Hematopoietic multipotent progenitor cell treated with erythropoietin and hydrocortisone succinate and interleukin-3 and kit ligand, for 15 days (in vitro differentiated cells): Measurements from ENCODE around the gene CD63.
"Not testable (repeated sequence)": the region's sequence is repeated elsewhere in the genome, so short reads cannot be mapped to it uniquely, and the experiment has no call there.

ENCODE experiments used
- DNase-seq: peaks from one replicate; pipeline ENCODE4 v3.0.0-alpha.2; 2015; ENCODE audit warnings: low spot score

CD63 gene, protein sequence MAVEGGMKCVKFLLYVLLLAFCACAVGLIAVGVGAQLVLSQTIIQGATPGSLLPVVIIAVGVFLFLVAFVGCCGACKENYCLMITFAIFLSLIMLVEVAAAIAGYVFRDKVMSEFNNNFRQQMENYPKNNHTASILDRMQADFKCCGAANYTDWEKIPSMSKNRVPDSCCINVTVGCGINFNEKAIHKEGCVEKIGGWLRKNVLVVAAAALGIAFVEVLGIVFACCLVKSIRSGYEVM

GRCh38 chr12:55728939-55729818 lies at the start of gene CD63:
CD63 (minus strand) TSS chr12:55729009; CDS start chr12:55728341, 668 bp downstream.
- peak; percentile 31 for DNase-seq

- DNase-seq: no peak
Observed at GRCh38 chr12:55777856-55778255, 49.0 kb upstream of the CD63 start.

- no peak for DNase-seq
Observed at GRCh38 chr12:55771736-55772135, 42.9 kb upstream of the CD63 start.

DNA sequence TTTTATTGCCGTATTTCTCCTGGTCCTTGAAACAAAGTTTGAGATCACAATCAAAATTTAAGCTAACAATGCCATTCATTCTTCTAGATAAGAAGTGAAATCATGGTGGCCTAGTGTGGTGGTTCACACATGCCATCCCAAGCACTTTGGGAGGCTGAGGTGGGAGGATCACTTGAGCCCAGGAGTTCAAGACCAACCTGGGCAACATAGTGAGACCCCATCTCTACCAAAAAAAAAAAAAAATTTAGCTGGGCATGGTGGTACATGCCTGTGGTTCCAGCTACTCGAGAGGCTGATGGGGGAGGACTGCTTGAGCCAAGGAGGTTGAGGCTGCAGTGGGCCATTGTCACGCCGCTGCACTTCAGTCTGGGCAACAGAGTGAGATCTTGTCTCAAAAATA lies 38.3 kb upstream of the CD63 start:
- no peak for DNase-seq

DNA sequence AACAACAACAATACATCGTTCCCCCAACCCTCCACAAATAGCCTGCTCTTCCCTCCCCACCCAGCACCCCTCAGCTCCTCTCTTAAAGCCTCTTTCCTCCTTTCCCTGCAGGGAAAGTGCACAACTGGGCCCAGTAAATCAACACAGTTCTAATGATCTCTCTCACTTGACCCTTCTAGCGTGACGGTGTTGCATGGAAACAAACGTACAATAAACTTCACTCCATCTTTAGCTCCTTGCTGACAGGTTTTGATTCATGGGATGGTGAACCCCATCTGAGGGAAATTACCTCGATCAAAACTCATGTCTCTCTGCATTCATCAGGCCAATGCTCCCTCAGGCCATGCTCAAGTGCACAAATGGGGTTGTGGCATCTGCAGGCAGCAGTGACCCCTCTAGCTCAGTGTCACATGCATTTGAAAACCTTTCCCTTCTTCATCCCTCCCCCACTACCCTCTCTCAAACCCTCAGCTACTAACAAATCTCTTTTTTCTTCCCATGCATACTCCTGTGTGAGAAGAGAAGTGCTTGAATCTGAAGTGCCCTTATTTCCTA lies 37.0 kb upstream of the CD63 start:
- no peak for DNase-seq

DNA sequence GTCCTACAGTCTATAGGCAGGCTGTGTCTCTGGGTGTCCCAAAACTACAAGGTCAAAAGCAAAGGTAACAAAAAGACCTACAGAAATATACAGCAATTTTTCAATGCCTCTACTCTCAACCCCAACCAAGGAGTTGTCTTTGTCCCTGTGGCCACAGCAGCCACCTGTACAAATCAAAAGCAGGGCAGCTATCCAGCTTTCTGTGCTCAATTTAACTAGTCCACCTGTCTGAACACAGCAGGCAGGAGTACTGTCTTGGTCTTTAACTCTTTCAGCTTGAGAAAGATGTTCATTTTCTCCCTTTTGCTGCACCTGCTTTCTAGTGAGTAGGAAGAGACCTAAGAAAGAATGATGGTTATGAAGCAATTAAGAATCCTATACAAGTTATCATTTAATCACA lies 33.8 kb upstream of the CD63 start:
- no peak for DNase-seq

DNA sequence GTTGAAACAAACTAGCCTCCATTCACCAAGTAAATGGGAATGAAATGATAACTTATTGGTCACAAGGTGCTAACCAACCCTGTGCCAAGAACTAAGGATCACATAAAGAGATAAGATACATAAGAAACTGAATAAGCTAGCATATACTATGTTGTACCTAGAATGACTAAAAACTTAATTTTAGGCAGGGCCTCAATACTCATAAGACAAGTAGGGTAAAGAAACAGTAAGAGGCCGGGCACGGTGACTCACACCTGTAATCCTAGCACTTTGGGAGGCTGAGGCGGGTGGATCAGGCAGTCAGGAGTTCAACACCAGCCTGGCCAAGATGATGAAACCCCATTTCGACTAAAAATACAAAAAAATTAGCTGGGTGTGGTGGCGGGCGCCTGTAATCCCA lies 31.9 kb upstream of the CD63 start:
- DNase-seq: no peak

- DNase-seq: not testable (repeated sequence)
Observed at GRCh38 chr12:55758575-55758974, 29.8 kb upstream of the CD63 start.

DNA sequence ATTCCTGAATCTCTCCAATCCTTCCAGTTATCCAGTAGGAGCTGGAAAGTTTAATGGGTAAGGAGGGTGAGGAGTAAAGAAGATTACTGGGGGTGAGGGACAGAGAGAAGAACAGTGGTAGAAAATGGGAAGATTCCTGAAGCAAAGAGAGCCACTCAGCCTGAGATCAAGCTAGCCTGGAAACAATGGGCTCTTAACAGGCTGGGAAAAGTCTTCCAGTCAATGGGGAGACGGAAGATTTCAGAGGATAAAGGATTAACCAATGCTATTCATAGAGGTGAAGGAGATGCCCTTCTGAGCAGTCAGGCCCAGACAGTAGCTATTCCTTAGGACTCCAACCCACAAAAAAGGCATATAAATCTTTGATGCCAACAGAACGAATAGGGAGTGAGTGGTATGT lies 28.9 kb upstream of the CD63 start:
- DNase-seq: no peak

GRCh38 chr12:55755246-55755645 lies 26.4 kb upstream of the CD63 start:
- DNase-seq: no peak

GRCh38 chr12:55748230-55748993 lies 19.6 kb upstream of the CD63 start:
- no peak for DNase-seq

GRCh38 chr12:55746913-55747231 lies 18.1 kb upstream of the CD63 start:
- no peak for DNase-seq

DNA sequence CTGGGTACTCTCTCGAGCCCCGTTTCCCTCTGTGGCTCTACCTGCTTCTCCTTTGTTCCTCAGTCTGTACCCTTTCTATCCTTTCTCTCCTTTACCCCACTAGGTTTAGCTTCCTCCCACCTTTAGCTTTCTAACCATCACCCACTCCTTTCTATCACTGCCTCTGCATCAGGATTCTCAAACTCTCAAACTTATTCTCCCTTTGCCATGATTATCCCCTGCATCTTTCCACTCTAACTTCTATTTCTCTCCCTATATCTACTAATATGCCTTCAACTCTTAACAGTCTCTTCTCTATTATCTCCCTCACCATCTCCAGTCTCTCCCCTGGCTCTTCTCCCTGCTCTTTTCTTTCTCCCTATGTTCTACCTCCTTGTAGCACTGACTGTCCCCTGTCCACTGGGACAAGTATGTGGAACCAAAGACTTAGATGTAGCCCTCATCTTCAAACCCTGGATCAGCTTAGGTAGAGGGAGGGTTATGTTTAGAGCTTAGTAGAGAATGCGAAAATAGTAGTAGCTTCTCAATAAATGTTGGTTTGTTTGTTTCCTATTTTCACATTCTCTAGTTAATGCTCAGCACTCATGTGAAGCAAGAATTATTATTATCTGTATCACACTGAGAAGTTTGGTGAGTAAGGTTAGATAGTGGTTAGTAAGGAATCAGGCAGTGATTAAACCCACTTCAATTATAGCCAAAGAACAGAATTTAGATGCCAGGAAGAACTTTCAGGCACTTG lies 17.5 kb upstream of the CD63 start:
- DNase-seq: no peak

DNA sequence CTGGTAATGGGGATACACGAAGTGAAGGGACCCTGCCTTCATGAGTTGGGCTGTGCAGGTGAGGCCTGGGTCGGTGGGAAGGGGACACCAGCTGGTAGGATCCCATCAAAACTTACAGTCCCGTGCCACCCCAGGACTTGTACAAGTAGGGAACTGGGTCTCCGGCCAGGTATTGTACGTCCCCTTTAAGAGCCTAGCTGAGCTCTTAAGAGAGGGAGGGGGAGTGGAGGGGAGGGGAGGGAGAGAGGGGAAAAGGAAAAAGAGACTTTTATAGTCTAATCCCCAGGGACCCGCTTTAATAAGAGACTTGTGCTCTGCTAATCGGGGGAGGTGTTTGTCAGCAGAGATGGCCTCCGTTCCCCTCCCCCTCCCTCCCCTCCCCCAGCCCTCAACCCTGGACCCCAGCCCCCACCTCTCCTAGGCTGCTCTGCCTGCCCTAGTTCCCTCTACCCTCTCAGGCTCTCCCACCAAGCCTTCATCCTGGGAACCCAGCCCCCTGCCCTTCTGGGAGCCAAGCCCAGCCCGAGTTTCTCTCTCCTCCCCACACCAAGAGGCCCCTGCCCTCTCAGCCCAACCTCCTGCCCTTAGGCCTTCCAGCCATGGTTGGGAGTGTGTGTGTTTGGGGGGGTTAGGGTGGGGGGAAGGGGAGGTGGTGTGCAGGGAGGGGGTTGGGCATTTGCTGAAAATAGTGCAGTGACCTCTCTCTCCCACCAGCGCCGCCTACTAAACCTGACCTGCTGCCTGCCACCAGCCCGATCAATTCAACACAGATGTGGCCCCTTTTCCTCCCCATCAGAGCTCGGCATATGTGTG lies 16.8 kb upstream of the CD63 start:
- no peak for DNase-seq

- DNase-seq: no peak
Observed at GRCh38 chr12:55744340-55745030, 15.7 kb upstream of the CD63 start.

DNA sequence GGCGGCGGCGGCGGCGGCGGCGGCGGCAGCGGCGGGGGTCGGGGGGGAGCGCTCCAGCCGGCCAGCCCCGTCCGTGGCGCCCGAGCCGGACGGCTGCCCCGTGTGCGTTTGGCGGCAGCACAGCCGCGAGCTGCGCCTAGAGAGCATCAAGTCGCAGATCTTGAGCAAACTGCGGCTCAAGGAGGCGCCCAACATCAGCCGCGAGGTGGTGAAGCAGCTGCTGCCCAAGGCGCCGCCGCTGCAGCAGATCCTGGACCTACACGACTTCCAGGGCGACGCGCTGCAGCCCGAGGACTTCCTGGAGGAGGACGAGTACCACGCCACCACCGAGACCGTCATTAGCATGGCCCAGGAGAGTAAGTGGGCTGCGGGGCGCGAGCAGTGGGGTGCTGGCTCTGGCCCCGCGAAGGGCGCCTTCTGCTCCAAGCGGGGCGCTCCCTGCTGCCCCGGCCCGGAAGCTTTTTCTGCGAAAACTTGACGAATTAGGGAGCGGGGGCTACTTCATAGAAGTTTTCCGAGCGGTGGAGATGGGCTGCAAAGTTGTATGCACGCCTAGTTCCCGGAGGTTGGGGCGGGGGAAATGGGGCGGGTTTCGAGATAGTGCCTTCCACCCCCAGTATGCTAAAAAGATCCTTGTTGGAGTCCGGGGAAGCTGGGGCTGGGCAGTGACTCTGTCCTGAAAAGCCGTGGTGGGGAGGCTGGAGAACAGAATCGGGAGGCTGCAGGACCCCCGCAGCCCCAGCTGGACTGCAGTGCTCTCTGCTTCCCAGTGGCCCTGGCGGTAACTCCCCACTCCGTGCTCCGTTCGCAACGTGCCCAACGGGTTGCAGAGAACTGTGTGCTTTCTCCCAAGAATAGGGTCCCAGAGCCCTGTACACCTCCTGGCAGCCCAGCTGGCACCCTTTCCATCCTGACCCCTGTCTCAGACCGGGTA lies 14.9 kb upstream of the CD63 start:
- peak; percentile 29 for DNase-seq

DNA sequence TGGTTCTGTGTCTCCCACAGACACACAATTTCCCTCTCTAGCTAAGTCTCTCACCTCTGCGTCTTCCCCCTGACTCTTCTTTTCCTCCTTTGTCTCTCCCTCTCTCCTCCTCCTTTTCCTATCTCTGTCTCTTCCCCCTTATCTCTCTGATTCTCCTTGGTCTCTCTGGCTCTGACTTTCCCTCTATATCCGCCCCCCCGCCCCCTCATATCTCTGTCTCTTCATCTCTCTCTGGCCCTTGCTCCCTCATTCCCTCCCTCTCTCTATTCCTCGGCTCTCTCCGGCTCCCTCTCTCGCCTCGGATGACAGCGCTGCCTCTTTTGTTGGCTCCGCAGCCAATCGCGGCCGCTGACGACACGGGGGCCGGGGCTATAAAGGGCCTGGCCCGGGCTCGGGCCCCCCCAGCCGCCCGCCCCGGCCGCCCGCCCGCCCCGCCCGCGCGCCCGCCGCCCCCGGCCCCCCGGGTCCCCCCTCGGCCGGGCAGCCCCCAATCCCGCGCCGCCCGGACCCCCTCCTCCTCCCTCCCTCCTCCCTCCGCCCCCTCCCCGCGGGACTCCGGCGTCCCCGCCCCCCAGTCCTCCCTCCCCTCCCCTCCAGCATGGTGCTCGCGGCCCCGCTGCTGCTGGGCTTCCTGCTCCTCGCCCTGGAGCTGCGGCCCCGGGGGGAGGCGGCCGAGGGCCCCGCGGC lies 14.1 kb upstream of the CD63 start, which contains the start of gene GDF11:
Gene GDF11, plus strand, starts transcription at position 404 of the 687 bp plus-strand sequence. Its CDS starts 195 bp downstream, at position 599.
- no peak for DNase-seq

GRCh38 chr12:55741931-55742680 lies 13.3 kb upstream of the CD63 start:
- no peak for DNase-seq
